GM21717 (cell line): ENCODE results near the gene SSBP3.

Experiments used
- ATAC-seq: cut with Tn5 transposase; IDR thresholded peaks from one replicate; pipeline ENCODE4 v1.9.1; 2021; ENCODE audit warnings: mild to moderate bottlenecking, moderate library complexity; ENCODE audit not compliant: unreplicated experiment

SSBP3 gene

DNA sequence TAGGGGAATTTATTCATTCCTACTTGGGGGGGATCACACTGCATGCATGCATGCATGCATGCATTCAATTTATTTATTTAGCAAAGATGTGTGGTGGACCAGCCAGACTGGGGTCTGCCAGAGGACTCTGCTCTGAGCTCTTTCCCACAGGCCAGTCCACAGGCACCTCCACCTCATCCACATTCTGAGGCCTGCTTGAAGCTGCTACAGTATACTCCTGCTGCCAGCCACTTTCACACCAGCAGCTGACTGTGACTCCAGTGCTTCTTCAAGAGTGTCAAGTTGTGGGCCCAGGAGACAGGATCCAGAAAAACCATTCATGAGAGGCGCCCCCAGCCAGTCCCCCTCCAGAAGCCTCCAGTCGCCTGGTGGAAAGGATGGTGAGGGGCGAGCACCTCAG is 30.9 kb downstream of the SSBP3 start:
- ATAC-seq: no peak

DNA sequence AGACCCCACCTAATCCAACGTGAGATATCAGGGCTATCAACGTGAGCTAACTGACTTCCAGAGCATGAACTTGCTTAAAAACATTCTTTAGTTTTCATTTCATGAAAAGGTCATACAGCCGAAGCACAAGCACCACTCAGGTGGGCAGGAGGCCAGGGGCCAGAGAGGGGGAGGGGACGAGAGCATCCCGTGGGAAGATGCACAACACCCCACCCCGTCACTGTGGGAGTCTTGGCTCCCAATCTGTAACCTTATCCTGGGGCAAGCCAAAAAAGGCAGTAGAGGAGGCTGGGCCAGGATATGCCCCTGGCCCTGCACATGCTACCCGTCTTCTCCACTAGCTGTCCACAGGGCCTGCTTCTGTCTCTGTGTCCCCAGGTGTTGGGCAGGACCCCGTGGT is 31.4 kb downstream of the SSBP3 start:
- ATAC-seq: no peak

DNA sequence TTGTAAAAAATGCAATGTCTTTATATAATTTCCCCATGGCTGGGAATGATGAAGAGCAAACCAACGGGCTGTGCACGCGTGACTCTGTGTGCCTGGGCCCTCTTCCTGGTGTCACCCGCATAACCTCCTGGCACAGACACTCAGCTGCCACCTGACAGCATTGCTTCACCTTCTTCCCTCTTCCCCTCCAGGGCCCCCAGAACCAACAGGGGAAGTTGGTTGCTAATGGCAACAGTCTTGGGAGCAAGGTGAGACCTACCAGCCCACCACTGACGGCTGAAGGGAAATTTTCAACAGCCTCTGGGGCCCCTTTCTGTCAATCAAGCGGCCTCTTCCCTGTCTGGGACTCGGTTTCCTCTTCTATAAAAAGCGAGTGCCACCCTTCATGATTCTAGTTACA is 33.2 kb downstream of the SSBP3 start:
- ATAC-seq: no peak

DNA sequence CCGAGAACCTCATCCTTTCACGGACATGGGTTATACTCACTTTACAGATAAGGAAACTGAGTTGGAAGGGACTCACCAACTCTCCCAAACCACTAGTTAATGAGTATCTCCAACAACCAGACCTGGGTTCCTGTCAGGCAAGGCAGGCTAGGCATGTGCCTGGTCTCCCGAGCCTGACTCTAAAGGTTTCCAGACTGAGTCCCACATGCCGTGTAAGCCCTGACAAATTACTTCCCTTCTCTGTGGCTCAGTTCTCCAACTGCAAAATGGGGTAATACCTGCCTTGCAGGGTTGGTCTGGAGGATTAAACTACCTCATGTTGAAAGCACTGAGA is 34.3 kb downstream of the SSBP3 start:
- ATAC-seq: no peak

DNA sequence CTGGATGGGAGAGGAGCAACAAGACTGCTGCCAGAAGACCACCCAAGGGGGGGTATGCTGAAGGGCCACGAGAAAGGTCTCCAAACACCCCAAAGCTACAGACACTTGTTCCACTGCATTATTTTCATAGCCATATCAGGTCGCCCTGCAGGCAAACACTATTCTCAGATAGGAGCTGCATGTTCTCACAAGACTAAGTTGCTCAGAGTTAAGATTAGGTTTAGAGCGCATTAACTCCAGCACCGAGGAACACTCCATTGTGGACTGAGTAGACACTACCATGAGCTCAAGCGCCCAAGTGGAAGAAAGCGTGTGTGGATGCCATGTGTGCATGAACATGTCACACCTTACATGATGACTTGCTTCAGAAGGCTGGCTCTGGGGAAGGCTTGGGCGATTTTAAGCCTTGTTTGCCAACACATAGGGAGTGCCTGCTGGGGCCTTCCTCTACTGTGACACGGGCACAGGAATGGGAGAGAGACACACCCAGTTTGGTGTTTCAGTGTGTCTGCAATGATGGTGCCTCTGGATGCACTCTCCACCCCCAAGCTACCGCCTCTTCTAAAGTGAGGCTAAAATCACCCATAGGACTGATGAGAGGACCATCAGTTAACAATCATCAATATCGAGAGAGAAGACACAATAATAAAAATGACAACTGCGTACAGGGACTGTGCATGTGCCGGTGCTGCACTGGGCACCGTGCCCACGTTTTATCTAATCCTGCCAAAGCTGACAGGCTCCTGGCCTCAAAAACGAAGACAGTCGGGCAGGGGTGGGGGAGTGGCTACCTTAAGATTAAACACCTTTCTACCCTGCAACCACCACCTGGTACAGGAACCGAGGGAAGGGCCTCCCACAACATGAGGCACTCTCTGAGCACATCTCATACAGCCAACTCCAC is 34.9 kb downstream of the SSBP3 start:
- no peak for ATAC-seq

DNA sequence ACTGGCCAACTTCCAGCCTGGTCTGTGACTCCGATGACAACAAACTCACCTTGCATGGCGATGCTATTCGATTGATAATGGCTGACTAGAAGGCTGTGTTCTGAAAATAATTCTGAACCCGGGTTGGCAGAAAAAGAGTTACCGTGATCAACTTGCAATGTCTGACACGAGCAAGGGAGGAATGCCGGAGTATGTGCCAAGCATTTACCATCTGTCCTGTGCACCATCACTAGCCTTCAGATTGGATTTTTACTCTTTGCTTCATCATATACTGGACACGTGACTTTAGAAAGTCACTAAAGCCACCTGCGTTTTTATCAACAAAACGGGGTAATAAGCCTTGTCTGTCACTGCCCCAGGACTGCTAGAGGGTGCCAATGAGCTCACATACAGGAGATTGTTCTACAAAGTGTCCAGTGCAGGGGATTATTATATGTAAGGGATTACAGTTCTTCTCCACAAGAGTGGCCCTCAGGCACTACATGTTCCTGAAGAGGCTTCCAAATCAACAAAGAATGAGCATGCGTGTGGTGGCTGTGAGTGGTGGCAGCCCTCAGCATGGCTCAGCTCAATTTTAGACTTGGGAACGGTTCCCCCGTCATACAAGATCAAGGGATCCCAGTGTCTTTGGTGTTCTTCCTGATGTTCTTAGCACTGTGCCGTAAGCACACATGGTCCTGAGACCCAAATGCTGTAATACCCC is 35.8 kb downstream of the SSBP3 start:
- ATAC-seq: no peak

DNA sequence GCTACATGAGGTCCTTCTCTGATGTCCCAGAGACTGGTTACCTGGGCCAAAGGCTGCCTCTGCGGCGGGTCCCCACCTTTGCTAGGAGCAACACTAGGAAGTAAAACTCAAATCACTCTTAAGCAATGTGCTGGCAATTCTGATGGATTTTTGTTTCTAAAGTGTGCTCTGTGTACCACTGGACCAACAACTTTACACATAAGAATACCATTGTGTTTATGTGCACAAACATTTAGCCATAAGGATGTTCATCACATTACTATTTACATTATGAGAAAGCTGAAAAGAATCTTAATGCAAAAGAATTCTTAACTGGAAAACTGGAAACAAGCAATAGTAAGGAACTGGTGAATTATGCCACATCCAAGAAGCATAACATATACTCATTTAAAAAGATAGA is 38.6 kb downstream of the SSBP3 start:
- no peak for ATAC-seq

DNA sequence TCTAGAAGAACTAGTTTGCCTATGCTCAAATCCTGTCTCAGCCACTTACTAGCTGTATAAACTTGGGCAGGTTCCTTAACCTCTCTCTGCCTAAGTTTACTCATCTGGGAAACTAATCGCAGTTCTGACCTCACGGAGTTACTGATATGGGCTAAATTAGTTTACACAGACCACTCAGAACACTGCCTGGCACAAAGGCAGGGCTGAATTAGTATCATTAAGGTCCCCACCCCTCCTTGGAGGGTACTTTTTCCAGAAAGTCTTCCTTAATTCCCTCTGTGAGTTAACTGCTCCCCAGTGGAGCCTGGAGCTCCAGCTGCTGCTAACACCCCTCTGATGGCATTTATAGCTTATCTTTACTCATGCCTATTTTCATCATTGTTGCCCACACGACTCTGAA is 40.3 kb downstream of the SSBP3 start:
- ATAC-seq: no peak

DNA sequence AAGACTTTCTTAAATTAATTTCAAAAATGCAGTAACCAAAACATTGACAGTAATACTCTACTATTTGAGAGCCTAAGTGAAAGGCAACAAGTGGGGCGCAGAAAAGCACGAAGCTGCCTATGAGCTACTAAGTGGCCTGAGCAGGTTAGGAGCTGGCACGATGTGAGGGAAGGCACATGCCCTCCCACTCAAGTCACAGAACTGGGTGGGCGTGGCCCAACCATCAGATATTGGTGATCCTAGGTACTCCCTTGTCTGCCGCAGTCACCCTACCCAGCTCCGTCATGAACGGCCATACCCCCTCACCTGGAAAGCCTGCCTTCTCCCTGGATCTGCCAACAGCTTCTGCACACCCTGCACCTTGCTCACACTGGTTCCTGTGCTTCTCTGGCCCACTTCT is 40.8 kb downstream of the SSBP3 start:
- ATAC-seq: no peak

DNA sequence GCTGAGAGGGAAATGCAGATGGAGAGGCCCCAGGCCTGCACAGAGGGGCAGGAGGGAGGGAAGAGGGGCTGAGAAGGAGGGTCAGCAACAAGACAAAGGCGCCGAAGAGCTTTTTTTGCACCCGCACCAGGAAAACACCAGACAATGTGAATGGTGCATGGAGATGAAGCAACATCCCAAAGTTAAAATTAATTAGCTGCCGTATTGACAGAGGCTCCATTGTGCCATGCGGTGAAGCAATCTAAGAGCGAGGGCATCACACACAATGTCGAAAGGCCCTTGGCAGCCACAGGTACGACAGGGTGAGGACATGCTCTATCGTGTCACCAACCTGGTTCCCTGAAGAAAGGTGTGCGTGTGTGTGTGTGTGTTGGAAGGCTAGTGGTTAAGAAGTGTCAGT is 41.2 kb downstream of the SSBP3 start:
- no peak for ATAC-seq

DNA sequence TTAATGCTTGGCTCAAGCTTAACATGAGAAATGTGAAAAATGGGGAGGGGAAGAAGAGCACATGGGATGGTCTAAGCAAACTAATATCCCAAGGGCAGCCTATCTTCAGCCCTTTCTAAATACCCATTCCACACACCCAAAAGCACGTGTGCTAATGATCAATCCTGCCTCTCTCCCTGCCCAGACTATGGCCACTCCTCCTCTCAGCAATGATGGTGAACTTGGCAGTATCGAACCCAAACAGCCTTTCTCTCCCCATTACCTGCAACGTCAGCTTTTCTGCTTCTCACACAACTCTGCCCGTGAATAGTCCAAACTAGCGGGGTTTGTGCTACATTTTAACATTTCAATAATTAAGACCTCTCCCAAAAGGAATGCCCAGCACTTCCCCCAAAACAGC is 41.6 kb downstream of the SSBP3 start:
- no peak for ATAC-seq

DNA sequence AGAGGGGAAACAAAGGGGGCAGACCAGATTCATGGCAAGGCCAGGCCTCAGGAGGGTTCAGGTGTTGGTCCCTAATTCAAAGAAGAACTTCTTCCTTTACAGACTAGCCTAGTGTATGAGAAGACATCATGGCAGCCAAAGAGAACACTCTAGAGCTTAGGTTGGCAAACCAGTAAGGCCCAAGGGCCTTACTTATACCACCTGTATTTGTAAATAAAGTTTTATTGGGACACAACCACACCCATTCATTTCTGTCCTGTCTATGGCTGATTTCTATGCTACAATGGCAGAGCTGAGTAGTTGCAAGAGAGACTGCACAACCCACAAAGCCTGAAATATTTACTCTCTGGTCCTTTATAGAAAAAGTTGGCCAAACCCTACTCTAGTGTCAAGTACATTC is 42.3 kb downstream of the SSBP3 start:
- no peak for ATAC-seq

DNA sequence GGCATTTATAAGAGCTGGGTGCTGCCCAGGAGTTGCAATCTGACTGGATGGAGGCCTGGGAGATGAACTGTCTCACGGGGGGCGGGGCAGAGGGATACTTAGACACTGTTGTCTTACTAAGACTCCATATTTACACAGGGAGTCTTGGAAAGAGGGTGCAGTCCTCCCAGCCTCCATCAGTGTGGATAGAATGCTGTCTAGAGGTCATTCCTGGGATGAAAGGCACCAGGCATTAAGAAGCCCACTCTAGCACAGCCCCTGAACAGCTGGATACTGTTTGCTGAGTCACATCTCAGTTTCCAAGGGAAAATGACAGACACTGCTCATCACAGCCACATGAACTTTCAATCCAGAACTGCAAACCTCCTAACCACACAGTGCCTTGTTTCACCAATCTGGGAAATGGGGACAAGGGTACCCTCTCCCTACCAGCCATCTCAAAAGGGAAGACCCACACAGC is 43.3 kb downstream of the SSBP3 start:
- ATAC-seq: no peak

DNA sequence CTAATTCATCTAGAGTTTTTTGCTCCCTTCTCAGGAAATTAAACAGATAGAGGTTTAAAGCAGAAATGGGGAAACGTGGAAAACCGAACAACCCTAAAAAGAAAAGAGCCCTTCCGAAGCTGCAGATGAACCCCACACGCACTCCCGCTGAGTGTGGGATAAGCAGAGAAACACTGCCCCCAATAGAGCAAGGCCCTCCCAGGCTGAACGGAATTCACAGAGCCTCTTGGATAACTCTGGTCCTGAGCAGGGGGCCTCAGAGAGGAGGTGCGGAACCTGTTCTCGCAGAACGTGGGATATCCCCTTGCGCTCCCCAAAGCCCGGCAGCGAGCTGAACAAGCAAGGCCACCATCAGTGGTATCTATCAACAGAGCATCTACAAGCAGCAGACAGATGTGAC is 44.9 kb downstream of the SSBP3 start:
- no peak for ATAC-seq

DNA sequence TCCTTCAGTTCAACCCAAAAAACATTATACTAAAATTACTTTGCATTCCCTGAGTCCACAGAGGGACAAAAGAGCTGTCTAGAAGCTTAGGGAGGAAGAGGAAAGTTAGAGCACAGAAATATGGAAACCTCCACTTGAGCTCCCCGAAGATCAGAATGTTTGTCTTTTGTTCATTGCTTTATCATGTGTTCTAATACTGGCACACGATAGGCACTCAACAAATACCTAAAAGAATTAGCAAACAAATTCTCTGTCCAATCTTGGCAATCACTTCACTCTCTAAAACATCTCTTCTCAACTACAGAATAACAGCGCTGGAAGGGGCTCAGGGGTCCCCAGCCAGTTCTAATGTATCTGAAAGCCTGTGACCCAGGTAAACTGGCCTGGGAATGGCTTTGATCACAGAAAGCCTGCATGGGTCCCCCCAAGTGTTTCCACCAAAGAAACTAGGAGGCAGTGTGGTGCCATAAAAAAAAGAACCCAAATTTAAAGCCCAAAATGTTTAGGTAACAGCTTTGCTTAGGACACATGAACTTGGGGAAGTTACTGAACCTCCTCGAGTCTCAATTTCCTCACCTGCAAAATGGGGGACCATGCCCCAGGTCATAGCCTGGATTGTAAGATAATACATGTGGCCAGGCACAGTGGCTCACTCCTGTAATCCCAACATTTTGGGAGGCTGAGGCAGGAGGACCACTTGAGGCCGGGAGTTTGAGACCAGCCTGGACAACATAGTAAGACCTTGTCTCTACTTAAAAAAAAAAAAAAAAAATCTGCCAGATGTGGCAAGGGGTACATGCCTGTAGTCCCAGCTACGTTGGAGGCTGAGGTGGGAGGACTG is 45.8 kb downstream of the SSBP3 start:
- no peak for ATAC-seq

DNA sequence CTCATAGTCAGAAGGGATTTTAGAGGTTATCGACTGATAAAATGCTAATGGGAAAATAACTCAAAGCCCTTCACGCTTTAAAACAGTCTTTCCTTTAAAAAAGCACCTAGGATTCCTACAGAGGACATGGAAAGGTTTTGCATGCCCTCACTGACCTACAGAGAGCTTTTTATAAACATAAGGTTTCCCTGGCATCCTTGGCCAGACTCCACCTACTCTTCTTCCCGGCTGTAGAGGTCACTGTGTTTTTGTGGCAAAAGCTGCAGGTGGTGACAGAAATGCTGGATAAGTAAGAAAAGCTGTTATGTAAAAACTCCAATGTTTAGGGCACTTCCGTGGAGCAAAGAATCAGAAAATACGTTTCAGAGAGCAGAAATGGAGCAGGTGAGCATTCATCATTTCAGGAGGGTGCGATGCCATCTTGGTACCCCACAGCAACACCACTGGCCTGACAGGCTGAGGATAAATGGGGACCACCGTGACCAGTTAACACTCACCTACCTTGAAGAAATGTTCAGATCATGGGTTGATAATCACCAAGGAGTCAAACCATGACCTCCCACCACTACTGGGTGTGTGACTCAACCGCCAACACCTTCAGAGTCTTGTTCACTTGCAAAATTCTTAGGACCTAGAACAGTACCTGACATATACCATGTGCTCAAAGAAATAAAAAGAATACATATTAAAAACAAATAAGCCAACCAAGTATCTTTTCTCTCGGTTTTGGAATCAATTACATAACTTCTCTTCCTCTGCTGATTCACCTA is 46.6 kb downstream of the SSBP3 start:
- no peak for ATAC-seq

DNA sequence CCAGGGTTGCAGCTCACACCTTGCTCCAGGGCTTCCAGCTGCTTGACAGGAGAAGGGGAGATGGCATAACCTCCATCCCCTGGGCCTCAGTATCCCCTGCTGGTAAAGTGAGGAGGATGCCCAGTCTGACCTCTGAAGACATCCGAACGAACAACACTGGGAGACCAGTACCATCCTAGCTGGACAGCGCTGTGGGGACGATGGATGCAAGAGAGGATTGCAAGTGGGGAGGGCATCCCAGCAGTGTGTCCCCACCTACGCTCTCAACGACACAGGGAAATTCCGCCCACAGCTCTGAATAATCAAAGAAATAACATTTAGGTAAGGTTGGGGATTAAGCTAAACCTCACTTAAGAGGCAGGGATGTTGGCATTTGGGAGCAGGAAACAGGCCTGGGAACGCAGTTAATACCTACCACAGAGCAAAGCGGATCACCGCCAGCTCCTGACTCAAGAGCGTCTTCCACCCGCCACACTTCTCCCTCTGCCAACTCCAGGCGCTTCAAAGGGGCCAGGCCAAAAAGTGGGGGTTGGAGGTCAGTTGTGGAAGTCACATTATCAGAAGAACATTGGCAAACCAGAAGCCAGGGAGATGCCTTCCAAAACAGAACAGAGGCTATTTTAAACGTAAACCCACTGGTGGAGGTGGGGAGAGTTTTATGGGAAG is 47.6 kb downstream of the SSBP3 start:
- ATAC-seq: no peak

DNA sequence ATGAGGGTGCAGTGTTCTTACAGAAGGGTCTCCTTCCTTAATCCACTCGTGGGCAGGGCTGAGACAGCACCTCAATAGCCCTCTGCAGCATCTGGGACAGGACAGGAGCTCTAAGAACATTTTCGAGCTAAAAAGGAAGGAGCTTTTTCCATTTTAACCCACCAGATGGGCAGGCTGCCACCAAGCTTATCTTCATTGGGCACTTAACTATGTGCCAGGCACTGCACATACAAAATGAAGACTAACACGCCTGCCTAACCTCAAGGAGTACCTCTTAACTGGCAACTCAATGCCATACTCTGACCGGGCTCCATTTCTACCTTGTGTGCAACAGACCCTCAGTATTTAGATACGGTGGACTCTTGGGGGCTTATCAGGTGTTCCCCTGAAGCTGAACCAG is 48.2 kb downstream of the SSBP3 start:
- ATAC-seq: no peak

DNA sequence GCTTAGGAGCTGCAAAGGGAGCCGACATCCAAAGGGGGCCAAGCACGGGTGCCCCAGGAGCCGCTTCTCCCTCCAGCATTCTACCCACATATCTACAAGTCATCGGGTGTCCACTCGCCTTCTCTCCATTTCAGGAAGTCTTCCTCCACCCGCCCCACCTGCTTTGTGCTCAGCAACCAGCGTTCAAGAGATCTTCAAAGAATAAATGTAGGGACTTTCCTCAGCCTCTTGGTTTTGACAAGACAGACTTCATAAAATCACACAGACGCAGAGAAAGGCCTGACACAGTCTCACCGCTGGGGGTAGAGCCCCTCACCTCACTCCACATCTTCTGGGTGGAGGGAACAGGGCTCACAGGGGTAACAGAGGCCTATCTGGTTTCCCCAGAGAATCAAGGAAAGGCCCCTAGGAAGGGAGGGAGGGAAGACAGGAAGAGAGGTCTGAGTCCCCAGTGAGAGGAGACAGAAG is 49.5 kb downstream of the SSBP3 start:
- peak; percentile 40 for ATAC-seq
